NCI-H2227 treated with DMSO at 0.1 percent for 48 hours (cell line): ENCODE measurements around the gene ANKH.
A peak's percentile ranks its signal among the peaks of the same experiment; 100 is the strongest.
"Not testable (repeated sequence)": the region's sequence is repeated elsewhere in the genome, so short reads cannot be mapped to it uniquely, and the experiment has no call there.

ENCODE experiments used
- DNase-seq: peaks from one replicate; lab custom pipeline; 2025; lab: John Stamatoyannopoulos, UW

ANKH gene

GRCh38 chr5:14882658-14883580, 11.3 kb upstream of the ANKH start:
- DNase-seq: no peak

- no peak for DNase-seq
These were observed 10.2 kb upstream of the ANKH start for GRCh38 chr5:14881826-14882225.

- DNase-seq: no peak
These were observed 9.1 kb upstream of the ANKH start for GRCh38 chr5:14880688-14881087.

GRCh38 chr5:14879937-14880589, 8.5 kb upstream of the ANKH start:
- DNase-seq: no peak

GRCh38 chr5:14879393-14879792, 7.8 kb upstream of the ANKH start:
- DNase-seq: no peak

GRCh38 chr5:14878192-14878591, 6.6 kb upstream of the ANKH start:
- not testable (repeated sequence) for DNase-seq

GRCh38 chr5:14876095-14876494, 4.5 kb upstream of the ANKH start:
- DNase-seq: no peak

- no peak for DNase-seq
These were observed 2.2 kb upstream of the ANKH start for GRCh38 chr5:14873790-14874189.

- DNase-seq: no peak
These were observed 1.5 kb upstream of the ANKH start for GRCh38 chr5:14873093-14873492.

- DNase-seq: peak; percentile 20
These were observed 752 bp upstream of the ANKH start for GRCh38 chr5:14872070-14872989.

- no peak for DNase-seq
These were observed 1.0 kb downstream of the ANKH start for GRCh38 chr5:14870337-14871213.

GRCh38 chr5:14869668-14870164, 1.9 kb downstream of the ANKH start:
- DNase-seq: no peak

- DNase-seq: no peak
These were observed 2.3 kb downstream of the ANKH start for GRCh38 chr5:14869233-14869632.

- DNase-seq: no peak
These were observed 2.8 kb downstream of the ANKH start for GRCh38 chr5:14868771-14869170.

GRCh38 chr5:14864181-14864812, 7.3 kb downstream of the ANKH start:
- DNase-seq: no peak

GRCh38 chr5:14863105-14863504, 8.5 kb downstream of the ANKH start:
- no peak for DNase-seq

GRCh38 chr5:14861123-14861765, 10.3 kb downstream of the ANKH start:
- DNase-seq: no peak

- DNase-seq: no peak
These were observed 11.6 kb downstream of the ANKH start for GRCh38 chr5:14859980-14860379.

- no peak for DNase-seq
These were observed 12.4 kb downstream of the ANKH start for GRCh38 chr5:14859150-14859549.

- DNase-seq: no peak
These were observed 16.2 kb downstream of the ANKH start for GRCh38 chr5:14855366-14855765.
